SK-N-SH treated with all-trans-retinoic acid at 6 μM for 48 hours (cell line): ENCODE results near the gene CACNA1B.

Experiments
- ATAC-seq: fragments of 200-7000 bp; cut with Tn5 transposase; 3 replicates; pipeline ENCODE4 v1.9.1; 2020; ENCODE audit warnings: mild to moderate bottlenecking, moderate library complexity
- ARNTL ChIP-seq: fragments of 450-650 bp; formaldehyde crosslinking; IDR thresholded peaks from 2 replicates; pipeline ENCODE4 v1.5.0; 2020; ENCODE audit warnings: low read depth, mild to moderate bottlenecking, moderate library complexity, borderline replicate concordance
- BACH2 ChIP-seq: fragments of 250-450 bp; sonication (Bioruptor Pico); IDR thresholded peaks from 2 replicates; pipeline ENCODE4 v1.9.0; 2021; ENCODE audit warnings: mild to moderate bottlenecking, borderline replicate concordance
- CSDC2 ChIP-seq: fragments of 250-450 bp; sonication (Bioruptor Pico); IDR thresholded peaks from 2 replicates; pipeline ENCODE4 v1.5.0; 2020; ENCODE audit warnings: mild to moderate bottlenecking, moderate library complexity
- ESRRG ChIP-seq: fragments of 250-450 bp; sonication (Bioruptor Pico); IDR thresholded peaks from 2 replicates; pipeline ENCODE4 v1.6.1; 2021; ENCODE audit warnings: mild to moderate bottlenecking
- GLIS3 ChIP-seq: fragments of 250-450 bp; sonication (Bioruptor Pico); IDR thresholded peaks from 2 replicates; pipeline ENCODE4 v1.5.0; 2020; ENCODE audit warnings: mild to moderate bottlenecking, moderate library complexity
- ISL1 ChIP-seq: fragments of 250-450 bp; sonication (Bioruptor Pico); IDR thresholded peaks from 2 replicates; pipeline ENCODE4 v2.1.2; 2022; ENCODE audit warnings: mild to moderate bottlenecking, moderate library complexity
- OSR1 ChIP-seq: fragments of 250-450 bp; sonication (Bioruptor Pico); IDR thresholded peaks from 2 replicates; pipeline ENCODE4 v1.8.0; 2022; ENCODE audit warnings: moderate library complexity, mild to moderate bottlenecking, inconsistent platforms
- RARB ChIP-seq: fragments of 250-450 bp; sonication (Bioruptor Pico); IDR thresholded peaks from 2 replicates; pipeline ENCODE4 v1.8.0; 2021; ENCODE audit warnings: mild to moderate bottlenecking, moderate library complexity
- SNAI2 ChIP-seq: fragments of 250-450 bp; sonication (Bioruptor Pico); IDR thresholded peaks from 2 replicates; pipeline ENCODE4 v1.5.0; 2020; ENCODE audit warnings: mild to moderate bottlenecking, moderate library complexity
- TOX ChIP-seq: fragments of 250-450 bp; sonication (Bioruptor Pico); IDR thresholded peaks from 2 replicates; pipeline ENCODE4 v1.8.0; 2021; ENCODE audit warnings: mild to moderate bottlenecking, moderate library complexity, borderline replicate concordance
- ZFP3 ChIP-seq: fragments of 250-450 bp; sonication (Bioruptor Pico); IDR thresholded peaks from 2 replicates; pipeline ENCODE4 v1.5.0; 2020; ENCODE audit warnings: mild to moderate bottlenecking, moderate library complexity
- ZFP30 ChIP-seq: fragments of 450-650 bp; formaldehyde crosslinking; IDR thresholded peaks from 2 replicates; pipeline ENCODE4 v1.5.0; 2022; ENCODE audit warnings: mild to moderate bottlenecking, moderate library complexity
- ZNF565 ChIP-seq: fragments of 450-650 bp; formaldehyde crosslinking; conservative IDR thresholded peaks from 2 replicates; pipeline ENCODE4 v1.5.0; 2020; ENCODE audit warnings: low read depth, mild to moderate bottlenecking, moderate library complexity
- ZNF70 ChIP-seq: fragments of 450-650 bp; formaldehyde crosslinking; IDR thresholded peaks from 2 replicates; pipeline ENCODE4 v1.5.0; 2020; ENCODE audit warnings: mild to moderate bottlenecking, moderate library complexity
- ZNF8 ChIP-seq: fragments of 450-650 bp; formaldehyde crosslinking; IDR thresholded peaks from 2 replicates; pipeline ENCODE4 v1.5.0; 2020; ENCODE audit warnings: mild to moderate bottlenecking, moderate library complexity
- TF ChIP-seq, protein P1 (sequence below): fragments of 250-450 bp; sonication (Bioruptor Pico); IDR thresholded peaks from 2 replicates; pipeline ENCODE4 v1.8.0; 2021; ENCODE audit warnings: low read depth, mild to moderate bottlenecking, moderate library complexity, borderline replicate concordance
- TF ChIP-seq, protein P2 (sequence below): fragments of 250-450 bp; sonication (Bioruptor Pico); IDR thresholded peaks from 2 replicates; pipeline ENCODE4 v1.5.1; 2020; ENCODE audit warnings: low read depth, mild to moderate bottlenecking, moderate library complexity
- TF ChIP-seq, protein P3 (sequence below): fragments of 250-450 bp; sonication (Bioruptor Pico); IDR thresholded peaks from 2 replicates; pipeline ENCODE4 v1.5.1; 2021; ENCODE audit warnings: mild to moderate bottlenecking, moderate library complexity
- TF ChIP-seq, protein P4 (sequence below): fragments of 250-450 bp; sonication (Bioruptor Pico); IDR thresholded peaks from 2 replicates; pipeline ENCODE4 v1.5.0; 2020; ENCODE audit warnings: mild to moderate bottlenecking, moderate library complexity
- TF ChIP-seq, protein P5 (sequence below): fragments of 250-450 bp; sonication (Bioruptor Pico); IDR thresholded peaks from 2 replicates; pipeline ENCODE4 v1.8.0; 2020; ENCODE audit warnings: mild to moderate bottlenecking, moderate library complexity, borderline replicate concordance

CACNA1B gene

DNA sequence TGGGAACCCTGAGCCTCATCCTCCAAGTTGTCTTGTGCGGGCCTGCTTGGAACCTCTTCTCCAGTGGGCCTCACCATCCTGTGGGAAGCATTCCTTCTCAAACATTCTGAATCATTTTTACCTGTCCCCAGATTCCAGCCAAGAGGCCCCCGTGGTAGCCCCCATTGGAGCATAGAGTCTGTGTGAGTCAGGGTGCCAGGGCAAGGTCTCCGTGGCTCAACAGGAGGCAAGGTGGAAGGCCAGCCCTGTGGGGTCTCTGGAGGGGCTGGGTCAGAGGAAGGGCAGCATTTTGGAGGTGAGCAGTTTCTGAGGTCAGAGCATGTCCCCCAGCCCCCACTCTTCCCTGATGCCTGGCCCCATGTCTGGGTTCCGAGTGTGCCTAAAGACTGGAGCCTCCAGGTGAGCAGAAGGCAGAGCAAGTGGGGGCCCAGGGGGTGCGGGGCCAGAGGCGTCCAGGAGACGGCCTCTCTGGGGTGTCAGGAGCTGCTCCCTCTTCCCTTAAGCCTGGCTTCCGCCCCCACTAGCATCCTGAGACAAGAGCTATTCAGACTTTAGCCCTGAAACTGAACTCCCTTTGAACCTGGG is 2.1 kb downstream of the CACNA1B start:
- TF ChIP-seq ESRRG (CRISPR knock-in tag) (no peak), ARNTL (no peak), ZFP3 (CRISPR knock-in tag) (no peak), GLIS3 (CRISPR knock-in tag) (no peak), RARB (CRISPR knock-in tag) (no peak), ZNF70 (CRISPR knock-in tag) (no peak), ISL1 (CRISPR knock-in tag) (no peak), TOX (CRISPR knock-in tag) (no peak), OSR1 (CRISPR knock-in tag) (no peak), SNAI2 (CRISPR knock-in tag) (no peak), ZNF565 (no peak)
- TF ChIP-seq, protein P1, sequence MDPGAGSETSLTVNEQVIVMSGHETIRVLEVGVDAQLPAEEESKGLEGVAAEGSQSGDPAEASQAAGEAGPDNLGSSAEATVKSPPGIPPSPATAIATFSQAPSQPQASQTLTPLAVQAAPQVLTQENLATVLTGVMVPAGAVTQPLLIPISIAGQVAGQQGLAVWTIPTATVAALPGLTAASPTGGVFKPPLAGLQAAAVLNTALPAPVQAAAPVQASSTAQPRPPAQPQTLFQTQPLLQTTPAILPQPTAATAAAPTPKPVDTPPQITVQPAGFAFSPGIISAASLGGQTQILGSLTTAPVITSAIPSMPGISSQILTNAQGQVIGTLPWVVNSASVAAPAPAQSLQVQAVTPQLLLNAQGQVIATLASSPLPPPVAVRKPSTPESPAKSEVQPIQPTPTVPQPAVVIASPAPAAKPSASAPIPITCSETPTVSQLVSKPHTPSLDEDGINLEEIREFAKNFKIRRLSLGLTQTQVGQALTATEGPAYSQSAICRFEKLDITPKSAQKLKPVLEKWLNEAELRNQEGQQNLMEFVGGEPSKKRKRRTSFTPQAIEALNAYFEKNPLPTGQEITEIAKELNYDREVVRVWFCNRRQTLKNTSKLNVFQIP = no peak
- TF ChIP-seq, protein P2, sequence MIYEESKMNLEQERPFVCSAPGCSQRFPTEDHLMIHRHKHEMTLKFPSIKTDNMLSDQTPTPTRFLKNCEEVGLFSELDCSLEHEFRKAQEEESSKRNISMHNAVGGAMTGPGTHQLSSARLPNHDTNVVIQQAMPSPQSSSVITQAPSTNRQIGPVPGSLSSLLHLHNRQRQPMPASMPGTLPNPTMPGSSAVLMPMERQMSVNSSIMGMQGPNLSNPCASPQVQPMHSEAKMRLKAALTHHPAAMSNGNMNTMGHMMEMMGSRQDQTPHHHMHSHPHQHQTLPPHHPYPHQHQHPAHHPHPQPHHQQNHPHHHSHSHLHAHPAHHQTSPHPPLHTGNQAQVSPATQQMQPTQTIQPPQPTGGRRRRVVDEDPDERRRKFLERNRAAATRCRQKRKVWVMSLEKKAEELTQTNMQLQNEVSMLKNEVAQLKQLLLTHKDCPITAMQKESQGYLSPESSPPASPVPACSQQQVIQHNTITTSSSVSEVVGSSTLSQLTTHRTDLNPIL = no peak
- TF ChIP-seq, all 23 proteins: peak for 0
- no peak for ATAC-seq

DNA sequence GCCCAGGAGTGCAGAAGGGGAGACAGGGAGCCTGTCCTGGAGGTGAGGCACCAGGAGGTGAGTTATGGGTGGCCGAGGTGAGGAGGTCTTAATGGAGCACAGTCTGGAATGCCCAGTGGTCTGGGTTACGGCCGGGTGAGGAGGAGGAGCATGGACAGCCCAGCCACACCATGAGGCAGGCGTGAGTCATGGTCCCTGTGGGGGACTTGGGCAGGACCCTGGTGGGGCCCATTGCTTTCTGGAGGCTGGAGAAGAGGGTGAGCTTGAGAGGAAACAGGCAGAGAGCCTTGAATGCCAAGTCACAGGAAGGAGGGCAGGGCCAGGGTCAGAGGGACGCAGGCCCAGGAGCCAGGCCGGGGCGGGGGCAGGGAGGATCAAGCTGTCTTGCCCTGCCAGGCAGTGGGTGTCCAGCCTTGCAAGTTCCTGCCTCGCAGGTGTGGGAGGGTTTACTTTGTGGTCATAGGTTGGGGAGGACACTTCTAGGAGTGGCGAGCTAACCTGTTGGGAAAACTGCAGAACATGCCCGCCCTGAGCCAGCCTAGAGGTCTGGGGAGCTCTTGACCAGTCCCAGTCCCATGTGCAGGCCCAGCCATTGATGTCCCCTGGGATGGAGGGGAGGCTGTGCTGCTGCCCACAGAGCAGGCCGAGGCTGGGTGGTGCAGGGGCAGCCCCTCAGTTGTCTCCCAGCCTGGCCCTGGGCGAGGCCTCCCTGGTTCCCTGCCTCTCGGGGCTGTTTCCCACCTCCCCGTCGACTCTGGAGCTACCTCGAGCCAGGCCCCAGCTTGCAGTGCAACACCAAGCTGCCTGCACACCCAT is 2.8 kb downstream of the CACNA1B start:
- TF ChIP-seq, protein P3, sequence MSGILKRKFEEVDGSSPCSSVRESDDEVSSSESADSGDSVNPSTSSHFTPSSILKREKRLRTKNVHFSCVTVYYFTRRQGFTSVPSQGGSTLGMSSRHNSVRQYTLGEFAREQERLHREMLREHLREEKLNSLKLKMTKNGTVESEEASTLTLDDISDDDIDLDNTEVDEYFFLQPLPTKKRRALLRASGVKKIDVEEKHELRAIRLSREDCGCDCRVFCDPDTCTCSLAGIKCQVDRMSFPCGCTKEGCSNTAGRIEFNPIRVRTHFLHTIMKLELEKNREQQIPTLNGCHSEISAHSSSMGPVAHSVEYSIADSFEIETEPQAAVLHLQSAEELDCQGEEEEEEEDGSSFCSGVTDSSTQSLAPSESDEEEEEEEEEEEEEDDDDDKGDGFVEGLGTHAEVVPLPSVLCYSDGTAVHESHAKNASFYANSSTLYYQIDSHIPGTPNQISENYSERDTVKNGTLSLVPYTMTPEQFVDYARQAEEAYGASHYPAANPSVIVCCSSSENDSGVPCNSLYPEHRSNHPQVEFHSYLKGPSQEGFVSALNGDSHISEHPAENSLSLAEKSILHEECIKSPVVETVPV (CRISPR knock-in tag) = no peak
- no peak for ATAC-seq

DNA sequence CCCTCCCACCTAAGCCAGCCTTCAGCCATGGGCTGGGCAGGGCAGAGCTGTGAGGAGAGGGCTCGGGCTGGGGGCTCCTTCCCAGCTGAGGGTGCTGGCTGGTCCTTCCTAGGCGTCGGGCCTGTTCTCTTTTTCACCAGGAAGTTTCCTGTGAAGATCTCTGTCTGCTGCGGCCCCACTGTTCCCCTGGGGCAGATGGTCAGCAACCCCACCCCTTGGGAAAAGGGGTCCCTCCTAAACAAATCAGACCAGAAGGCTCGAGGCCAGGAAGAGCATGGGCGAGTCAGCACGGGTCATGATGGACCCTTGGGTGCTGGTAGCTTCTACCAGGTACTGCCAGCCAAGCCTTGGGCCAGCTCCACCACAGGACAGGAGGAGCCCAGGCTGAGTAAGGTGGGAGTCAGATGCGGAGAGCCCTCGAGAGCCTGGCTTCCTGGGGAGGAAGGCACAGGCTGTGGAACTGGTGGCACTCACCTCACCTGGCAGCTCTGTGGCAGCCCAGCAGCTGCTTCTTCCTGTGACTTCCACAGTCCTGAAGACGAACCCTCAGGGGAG is 3.5 kb downstream of the CACNA1B start:
- ATAC-seq = no peak
- TF ChIP-seq ISL1 (CRISPR knock-in tag) = no peak
- TF ChIP-seq OSR1 (CRISPR knock-in tag) = no peak
- TF ChIP-seq, protein P4, sequence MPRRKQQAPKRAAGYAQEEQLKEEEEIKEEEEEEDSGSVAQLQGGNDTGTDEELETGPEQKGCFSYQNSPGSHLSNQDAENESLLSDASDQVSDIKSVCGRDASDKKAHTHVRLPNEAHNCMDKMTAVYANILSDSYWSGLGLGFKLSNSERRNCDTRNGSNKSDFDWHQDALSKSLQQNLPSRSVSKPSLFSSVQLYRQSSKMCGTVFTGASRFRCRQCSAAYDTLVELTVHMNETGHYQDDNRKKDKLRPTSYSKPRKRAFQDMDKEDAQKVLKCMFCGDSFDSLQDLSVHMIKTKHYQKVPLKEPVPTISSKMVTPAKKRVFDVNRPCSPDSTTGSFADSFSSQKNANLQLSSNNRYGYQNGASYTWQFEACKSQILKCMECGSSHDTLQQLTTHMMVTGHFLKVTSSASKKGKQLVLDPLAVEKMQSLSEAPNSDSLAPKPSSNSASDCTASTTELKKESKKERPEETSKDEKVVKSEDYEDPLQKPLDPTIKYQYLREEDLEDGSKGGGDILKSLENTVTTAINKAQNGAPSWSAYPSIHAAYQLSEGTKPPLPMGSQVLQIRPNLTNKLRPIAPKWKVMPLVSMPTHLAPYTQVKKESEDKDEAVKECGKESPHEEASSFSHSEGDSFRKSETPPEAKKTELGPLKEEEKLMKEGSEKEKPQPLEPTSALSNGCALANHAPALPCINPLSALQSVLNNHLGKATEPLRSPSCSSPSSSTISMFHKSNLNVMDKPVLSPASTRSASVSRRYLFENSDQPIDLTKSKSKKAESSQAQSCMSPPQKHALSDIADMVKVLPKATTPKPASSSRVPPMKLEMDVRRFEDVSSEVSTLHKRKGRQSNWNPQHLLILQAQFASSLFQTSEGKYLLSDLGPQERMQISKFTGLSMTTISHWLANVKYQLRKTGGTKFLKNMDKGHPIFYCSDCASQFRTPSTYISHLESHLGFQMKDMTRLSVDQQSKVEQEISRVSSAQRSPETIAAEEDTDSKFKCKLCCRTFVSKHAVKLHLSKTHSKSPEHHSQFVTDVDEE = no peak
- TF ChIP-seq, protein P5, sequence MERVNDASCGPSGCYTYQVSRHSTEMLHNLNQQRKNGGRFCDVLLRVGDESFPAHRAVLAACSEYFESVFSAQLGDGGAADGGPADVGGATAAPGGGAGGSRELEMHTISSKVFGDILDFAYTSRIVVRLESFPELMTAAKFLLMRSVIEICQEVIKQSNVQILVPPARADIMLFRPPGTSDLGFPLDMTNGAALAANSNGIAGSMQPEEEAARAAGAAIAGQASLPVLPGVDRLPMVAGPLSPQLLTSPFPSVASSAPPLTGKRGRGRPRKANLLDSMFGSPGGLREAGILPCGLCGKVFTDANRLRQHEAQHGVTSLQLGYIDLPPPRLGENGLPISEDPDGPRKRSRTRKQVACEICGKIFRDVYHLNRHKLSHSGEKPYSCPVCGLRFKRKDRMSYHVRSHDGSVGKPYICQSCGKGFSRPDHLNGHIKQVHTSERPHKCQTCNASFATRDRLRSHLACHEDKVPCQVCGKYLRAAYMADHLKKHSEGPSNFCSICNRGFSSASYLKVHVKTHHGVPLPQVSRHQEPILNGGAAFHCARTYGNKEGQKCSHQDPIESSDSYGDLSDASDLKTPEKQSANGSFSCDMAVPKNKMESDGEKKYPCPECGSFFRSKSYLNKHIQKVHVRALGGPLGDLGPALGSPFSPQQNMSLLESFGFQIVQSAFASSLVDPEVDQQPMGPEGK = no peak

DNA sequence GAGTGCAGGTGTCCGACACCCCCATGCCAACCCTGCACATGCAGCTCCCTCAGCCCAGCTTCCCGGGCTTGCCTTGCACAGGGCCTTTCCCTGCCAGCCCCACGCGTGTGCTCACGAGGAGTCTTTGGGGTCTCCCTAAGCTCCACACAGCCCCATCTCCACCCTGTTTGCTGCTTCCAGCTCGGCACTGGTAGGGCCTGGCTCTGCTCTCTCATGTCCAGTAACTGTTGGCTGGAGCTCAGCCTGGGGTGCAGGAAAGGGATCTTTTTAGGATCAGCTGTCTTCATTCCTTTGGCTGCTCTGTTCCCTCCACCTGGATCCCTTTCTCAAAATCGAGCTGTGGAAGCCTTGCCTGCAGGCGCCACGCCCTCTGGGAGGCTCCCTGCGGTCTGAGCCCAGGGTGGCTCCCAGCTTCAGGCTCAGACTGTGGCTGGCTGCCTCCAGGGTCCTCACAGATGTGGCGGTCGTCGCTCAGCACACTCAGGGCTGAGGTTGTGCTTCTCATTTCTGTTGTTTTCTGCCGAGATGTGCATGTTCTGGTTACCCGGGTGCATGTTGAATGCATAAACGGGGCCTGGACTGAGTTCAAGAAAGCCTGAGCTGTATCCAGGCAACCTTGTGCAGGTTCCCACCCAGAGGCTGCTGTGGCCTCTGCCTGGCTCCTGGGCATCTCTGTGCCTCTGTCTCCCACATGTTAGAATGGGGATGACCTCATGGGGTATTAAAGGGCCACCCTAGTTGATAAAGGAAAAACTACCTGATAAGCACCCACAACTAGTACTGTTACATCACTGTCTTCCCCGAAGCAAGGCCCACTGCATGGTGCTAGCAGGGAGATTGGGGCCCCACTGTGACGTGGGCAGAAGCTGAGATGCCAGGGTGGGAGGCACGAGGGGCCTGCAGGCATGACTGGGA is 4.3 kb downstream of the CACNA1B start:
- ATAC-seq = no peak
- no peak for TF ChIP-seq ZFP30 (CRISPR knock-in tag)
- no peak for TF ChIP-seq ZNF70 (CRISPR knock-in tag)
- no peak for TF ChIP-seq TOX (CRISPR knock-in tag)
- TF ChIP-seq ESRRG (CRISPR knock-in tag) = no peak
- no peak for TF ChIP-seq BACH2 (CRISPR knock-in tag)
- TF ChIP-seq CSDC2 = no peak
- no peak for TF ChIP-seq ZFP3 (CRISPR knock-in tag)
- TF ChIP-seq, protein P4 = no peak
- TF ChIP-seq ZNF8 = no peak
- no peak for TF ChIP-seq ZNF565
- TF ChIP-seq RARB (CRISPR knock-in tag) = no peak
- no peak for TF ChIP-seq ISL1 (CRISPR knock-in tag)
